Stimulated activated naive B cell treated with anti-CD40 and anti-IgM and Interleukin-4, amounts not matched to agents 10 μg/mL and 1 μg/mL and 100 μg/mL, for 72 hours (primary cell): Measurements from ENCODE around the gene ARMC9.
A peak's percentile ranks its signal among the peaks of the same experiment; 100 is the strongest.
"Not testable (repeated sequence)": the region's sequence is repeated elsewhere in the genome, so short reads cannot be mapped to it uniquely, and the experiment has no call there.

Source experiments
- ATAC-seq, 2 donors: fragments of 150-1000 bp; cut with Tn5 transposase; replicated peaks; 2 replicates each; pipeline ENCODE4 v1.10.0; 2021; ENCODE audit warnings: moderate library complexity in 1 of 2
- DNase-seq: peaks from one replicate; pipeline ENCODE4 v3.0.0; 2021
- H3K27ac Mint-ChIP-seq: one replicate; pipeline ENCODE4 v1.8.0; 2022; ENCODE audit warnings: mild to moderate bottlenecking, mixed read lengths
- H3K27me3 Mint-ChIP-seq, 2 donors: one replicate each; pipeline ENCODE4 v1.8.0; 2022; ENCODE audit warnings: mixed read lengths in 2 of 2
- H3K36me3 Mint-ChIP-seq, 2 donors: one replicate each; pipeline ENCODE4 v1.8.0; 2022; ENCODE audit warnings: mixed read lengths in 2 of 2, mild to moderate bottlenecking in 1 of 2
- H3K4me1 Mint-ChIP-seq, 2 donors: one replicate each; pipeline ENCODE4 v1.8.0; 2022; ENCODE audit warnings: mixed read lengths in 2 of 2, mild to moderate bottlenecking in 1 of 2
- H3K4me3 Mint-ChIP-seq, 2 donors: one replicate each; pipeline ENCODE4 v1.8.0; 2022; ENCODE audit warnings: mild to moderate bottlenecking in 2 of 2, mixed read lengths in 2 of 2, moderate library complexity in 1 of 2
- H3K9me3 Mint-ChIP-seq, 2 donors: one replicate each; pipeline ENCODE4 v1.8.0; 2022; ENCODE audit warnings: mixed read lengths in 2 of 2, mild to moderate bottlenecking in 1 of 2

The ARMC9 gene

DNA sequence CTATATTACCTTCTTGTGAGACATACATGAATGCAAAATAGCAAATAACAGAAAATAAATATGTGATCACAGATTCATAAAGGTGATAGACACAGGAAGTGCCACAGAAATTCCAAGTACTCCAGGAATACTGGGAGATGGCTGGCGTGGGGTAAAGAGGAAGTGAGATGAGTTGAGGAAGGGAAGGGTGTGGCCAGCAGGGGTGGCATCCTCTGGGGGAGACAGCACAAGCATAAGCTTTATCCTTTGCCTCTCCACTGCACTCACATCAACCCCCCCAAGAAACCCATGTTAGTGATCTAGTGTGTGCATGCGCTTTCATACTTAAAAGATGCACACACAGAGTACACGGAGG is 102.3 kb downstream of the ARMC9 start:
- Mint-ChIP-seq H3K27ac (peak overlapping the region; percentile 60), H3K4me3 (no peak overlapping the region), H3K9me3 (no peaks in the 10 kb centered on the region), H3K27me3 (no peaks in the 10 kb centered on the region), H3K36me3 (peaks cover 7 to 13% of the 10 kb centered on the region in 2 donors), H3K4me1 (peaks cover 31 to 34% of the 10 kb centered on the region in 2 donors)
- ATAC-seq = peak in 1 of 2 donors; percentile 8
- no peak for DNase-seq

DNA sequence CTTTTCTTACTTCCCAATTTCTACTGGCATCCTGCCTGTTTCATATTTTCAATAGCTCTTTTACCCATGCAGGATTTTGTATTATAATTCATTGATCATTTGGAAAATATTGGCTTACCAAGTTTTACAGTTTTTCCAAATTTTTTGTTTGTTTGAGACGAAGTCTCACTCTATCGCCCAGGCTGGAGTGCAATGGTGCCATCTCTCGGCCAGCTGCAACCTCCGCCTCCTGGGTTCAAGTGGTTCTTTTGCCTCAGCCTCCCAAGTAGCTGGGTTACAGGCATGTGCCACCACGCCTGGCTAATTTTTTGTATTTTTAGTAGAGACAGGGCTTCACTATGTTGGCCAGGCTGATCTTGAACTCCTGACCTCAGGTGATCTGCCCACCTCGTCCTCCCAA is 105.8 kb downstream of the ARMC9 start:
- Mint-ChIP-seq H3K36me3 (peaks cover 4 to 15% of the 10 kb centered on the region in 2 donors), H3K4me1 (peaks cover 27 to 31% of the 10 kb centered on the region in 2 donors)
- not testable (repeated sequence) for ATAC-seq, H3K27me3 Mint-ChIP-seq, H3K27ac Mint-ChIP-seq, H3K4me3 Mint-ChIP-seq, H3K9me3 Mint-ChIP-seq, DNase-seq

DNA sequence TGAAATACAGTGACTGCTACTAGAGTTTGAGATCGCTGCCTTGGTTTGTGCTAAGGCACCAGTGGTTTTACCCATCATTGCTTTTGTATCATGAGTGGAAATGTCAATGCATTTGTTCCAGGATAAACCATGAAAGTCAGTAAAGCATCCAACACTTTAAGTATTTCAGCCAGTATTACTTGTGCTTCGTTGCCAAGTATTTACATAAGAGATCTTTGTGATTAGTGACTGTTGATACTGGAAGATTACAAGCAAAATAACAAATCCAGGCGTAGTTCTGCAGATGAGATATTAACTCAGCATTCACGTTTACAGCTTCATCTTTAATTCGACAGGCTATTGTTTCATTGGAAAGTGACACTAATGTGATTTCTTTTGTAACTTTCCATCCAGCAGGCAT is 106.8 kb downstream of the ARMC9 start:
- peaks cover 19 to 24% of the 10 kb centered on the region in 2 donors for H3K4me1 Mint-ChIP-seq
- no peak overlapping the region for H3K27ac Mint-ChIP-seq
- H3K36me3 Mint-ChIP-seq = peaks cover 4 to 15% of the 10 kb centered on the region in 2 donors
- H3K9me3 Mint-ChIP-seq = no peaks in the 10 kb centered on the region
- DNase-seq (no peak), ATAC-seq (no peak)
- H3K4me3 Mint-ChIP-seq = no peak overlapping the region
- H3K27me3 Mint-ChIP-seq = no peaks in the 10 kb centered on the region

DNA sequence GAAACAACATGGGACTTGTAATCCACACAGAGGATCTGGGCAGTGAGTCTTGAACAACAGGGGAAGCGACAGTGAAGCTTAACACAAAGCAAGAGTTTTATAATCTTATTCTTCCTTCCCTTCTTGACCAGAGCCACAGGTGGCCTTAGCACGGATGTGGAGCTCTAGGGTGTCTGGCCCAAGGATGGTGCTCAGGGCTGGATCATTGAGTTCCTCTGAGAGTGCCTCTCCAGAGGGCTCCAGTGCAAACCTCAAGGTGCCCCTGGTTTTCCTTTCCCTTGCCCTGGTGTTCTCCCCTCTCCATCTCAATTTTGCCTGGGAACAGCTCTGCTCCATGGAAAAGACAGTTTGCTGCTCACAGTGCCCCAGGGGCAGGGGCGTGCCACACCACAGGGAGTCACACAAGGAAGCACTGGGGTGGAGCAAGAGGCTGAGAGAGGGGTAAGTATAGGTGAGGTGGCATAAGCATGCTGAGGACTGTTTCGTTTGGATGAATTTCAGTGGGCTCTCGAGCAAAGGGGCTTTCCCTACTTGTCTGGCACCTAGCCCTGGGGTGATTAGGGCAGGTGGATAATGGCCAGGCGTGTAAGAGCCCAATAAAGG is 108.5 kb downstream of the ARMC9 start:
- no peaks in the 10 kb centered on the region for H3K9me3 Mint-ChIP-seq
- H3K4me3 Mint-ChIP-seq = peak overlapping the region in 1 of 2 donors; percentile 42
- no peaks in the 10 kb centered on the region for H3K27me3 Mint-ChIP-seq
- H3K4me1 Mint-ChIP-seq = peaks cover 21 to 30% of the 10 kb centered on the region in 2 donors
- H3K36me3 Mint-ChIP-seq = peaks cover 4 to 15% of the 10 kb centered on the region in 2 donors
- ATAC-seq (no peak), DNase-seq (no peak)
- H3K27ac Mint-ChIP-seq = no peak overlapping the region

DNA sequence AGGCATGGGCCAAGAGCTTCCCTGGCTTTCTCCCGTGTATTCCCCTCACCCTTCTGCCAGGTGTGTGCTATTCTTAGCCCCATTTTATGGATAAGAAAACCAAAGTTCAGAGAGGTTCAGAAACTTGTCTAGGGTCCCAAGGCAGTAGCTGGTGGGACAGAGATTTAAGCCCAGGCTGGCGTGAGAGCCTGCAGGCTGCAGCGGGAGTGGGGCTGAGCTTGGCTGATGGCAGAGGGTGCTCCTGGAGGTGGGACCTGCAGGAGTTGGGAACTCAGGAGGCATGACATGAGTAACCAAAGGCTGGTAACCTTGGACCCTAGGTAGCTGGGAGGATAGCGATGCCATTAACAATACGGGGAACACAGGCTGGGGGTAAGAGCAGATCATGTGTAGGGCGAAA is 109.8 kb downstream of the ARMC9 start:
- Mint-ChIP-seq H3K36me3 (peaks cover 4 to 15% of the 10 kb centered on the region in 2 donors), H3K27ac (no peak overlapping the region), H3K27me3 (no peaks in the 10 kb centered on the region), H3K4me1 (peaks cover 29 to 41% of the 10 kb centered on the region in 2 donors), H3K4me3 (no peak overlapping the region), H3K9me3 (no peaks in the 10 kb centered on the region)
- DNase-seq (no peak), ATAC-seq (no peak)

DNA sequence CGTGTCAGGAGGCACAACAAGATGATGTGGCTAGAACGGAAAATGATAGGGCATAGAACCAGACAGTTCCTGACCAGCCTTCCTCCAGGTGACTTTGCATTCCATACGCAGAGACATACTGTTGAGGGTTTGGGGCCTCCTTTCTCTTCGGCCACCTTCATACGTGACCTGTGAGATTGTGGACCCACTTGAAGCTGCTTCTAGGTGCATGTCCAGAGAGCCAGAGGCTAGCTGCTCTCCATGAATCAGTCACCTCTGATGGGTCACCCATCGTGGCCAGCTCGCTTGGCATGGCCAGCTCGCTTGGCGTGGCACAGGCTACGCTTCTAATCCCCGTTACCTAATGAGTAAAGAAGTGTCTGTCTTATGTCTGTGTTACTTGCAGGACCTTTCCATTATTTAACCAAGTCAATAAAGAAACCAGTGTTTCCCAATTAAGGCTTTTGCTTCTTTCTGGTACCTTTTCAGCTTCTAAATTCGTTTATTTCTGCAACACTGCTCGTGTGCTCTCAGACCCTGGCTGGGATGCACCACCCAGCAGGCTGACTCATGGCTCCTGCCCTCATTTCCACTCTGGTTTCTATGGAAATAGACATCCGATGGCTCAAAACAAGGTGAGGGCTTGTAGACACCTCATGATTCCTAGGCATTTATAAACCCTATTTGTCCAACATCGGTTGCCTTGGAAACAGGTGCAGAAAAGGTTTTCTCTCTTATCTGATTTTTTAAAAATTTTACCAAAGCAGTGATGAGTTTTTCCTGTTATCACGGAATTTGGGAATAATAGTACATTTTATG is 110.4 kb downstream of the ARMC9 start:
- ATAC-seq = no peak
- no peak overlapping the region for H3K4me3 Mint-ChIP-seq
- no peak overlapping the region for H3K27ac Mint-ChIP-seq
- peaks cover 29 to 44% of the 10 kb centered on the region in 2 donors for H3K4me1 Mint-ChIP-seq
- peaks cover 4 to 15% of the 10 kb centered on the region in 2 donors for H3K36me3 Mint-ChIP-seq
- no peaks in the 10 kb centered on the region for H3K9me3 Mint-ChIP-seq
- no peak for DNase-seq
- no peaks in the 10 kb centered on the region for H3K27me3 Mint-ChIP-seq

DNA sequence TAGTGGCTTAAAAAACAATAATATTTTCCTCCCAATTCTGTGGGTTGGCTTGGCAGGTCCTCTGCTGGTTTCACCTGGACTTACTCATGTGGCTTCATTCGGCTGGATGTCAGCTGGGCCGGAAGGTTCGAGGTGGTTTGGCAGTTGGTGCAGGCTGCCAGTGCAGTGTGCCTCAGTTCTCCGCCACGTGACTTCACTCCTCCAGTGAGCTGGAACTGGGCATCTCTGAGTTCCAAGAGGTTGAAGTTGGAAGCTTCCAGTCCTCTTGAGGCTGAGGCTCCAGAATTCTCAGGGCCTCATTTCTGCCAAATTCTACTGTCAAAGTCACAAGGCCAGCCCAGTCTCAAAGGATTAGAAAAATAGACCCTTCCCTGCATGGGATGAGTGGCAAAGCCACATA is 113.6 kb downstream of the ARMC9 start:
- Mint-ChIP-seq H3K27me3 (no peaks in the 10 kb centered on the region), H3K36me3 (peaks cover 11 to 17% of the 10 kb centered on the region in 2 donors), H3K4me3 (no peak overlapping the region), H3K27ac (peak overlapping the region; percentile 38), H3K4me1 (peaks cover 23 to 57% of the 10 kb centered on the region in 2 donors), H3K9me3 (peaks cover 4 to 6% of the 10 kb centered on the region in 2 donors)
- ATAC-seq (no peak), DNase-seq (no peak)

DNA sequence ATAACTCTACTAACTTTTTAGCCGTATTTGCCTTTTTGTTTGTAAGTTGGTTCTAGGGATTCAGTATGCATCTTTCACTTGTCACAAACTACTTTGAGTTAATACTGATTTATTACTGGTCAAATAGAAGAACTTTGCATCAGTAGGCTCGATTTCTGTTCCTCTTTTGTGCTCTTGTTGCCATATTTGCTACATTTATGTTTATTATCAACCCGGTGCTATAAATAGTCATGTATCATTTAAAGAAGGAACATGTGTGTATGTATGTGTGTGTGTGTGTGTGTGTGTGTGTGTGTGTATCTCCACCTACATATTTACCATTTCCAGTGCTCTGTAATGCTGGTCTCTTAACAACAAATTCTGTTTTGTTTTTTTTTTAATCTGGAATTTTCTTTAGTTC is 117.5 kb downstream of the ARMC9 start:
- Mint-ChIP-seq H3K4me3 (peak overlapping the region; percentile 13 to 20), H3K36me3 (peaks cover 31 to 32% of the 10 kb centered on the region in 2 donors), H3K27ac (peak overlapping the region; percentile 81), H3K9me3 (peaks cover 17 to 18% of the 10 kb centered on the region in 2 donors), H3K4me1 (peaks cover 27 to 73% of the 10 kb centered on the region in 2 donors), H3K27me3 (no peaks in the 10 kb centered on the region)
- ATAC-seq = peak; percentile 69 to 77
- DNase-seq = no peak

DNA sequence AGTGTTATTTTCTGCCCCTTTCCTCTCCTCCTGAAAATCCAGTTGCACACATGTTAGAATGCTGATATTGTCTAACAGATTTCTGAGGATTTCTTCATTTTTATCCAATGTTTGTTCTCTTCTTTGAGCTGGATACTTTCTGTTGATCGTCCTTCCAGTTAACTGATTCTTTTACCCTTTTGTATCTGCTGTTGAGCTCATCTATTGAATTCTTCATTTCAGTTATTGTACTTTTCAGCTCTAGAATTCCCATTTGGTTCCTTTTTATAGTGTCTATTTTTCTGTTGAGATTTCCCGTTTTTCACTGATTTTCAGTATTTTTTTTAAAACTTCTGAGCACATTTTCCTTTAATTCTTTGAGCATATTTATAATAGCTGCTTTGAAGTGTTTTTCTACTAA is 119.1 kb downstream of the ARMC9 start:
- Mint-ChIP-seq H3K27ac (peak overlapping the region; percentile 39), H3K4me1 (peaks cover 31 to 75% of the 10 kb centered on the region in 2 donors), H3K9me3 (peaks cover 17 to 18% of the 10 kb centered on the region in 2 donors), H3K4me3 (no peak overlapping the region), H3K36me3 (peaks cover 31 to 40% of the 10 kb centered on the region in 2 donors), H3K27me3 (no peaks in the 10 kb centered on the region)
- ATAC-seq (no peak), DNase-seq (no peak)

DNA sequence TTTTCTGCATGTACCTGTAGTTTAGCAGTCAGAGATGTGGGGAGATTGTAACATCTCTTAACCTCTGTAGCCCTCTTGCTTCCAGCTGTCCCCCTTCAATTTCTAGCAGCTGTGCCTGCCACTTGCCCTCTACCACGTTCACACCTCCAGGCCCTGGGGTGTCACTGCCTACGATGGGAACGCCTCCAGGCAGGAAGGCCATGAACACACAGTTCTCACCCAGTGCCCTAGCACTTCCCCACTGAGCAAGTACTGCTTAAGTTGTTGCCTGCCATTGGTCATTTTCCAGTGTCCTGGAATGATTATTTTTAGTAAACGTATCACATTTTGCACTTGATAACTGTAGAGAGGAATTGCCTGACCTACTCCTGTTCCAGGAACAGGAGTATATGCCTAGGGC is 120.0 kb downstream of the ARMC9 start:
- ATAC-seq = no peak
- peak overlapping the region; percentile 69 for H3K27ac Mint-ChIP-seq

DNA sequence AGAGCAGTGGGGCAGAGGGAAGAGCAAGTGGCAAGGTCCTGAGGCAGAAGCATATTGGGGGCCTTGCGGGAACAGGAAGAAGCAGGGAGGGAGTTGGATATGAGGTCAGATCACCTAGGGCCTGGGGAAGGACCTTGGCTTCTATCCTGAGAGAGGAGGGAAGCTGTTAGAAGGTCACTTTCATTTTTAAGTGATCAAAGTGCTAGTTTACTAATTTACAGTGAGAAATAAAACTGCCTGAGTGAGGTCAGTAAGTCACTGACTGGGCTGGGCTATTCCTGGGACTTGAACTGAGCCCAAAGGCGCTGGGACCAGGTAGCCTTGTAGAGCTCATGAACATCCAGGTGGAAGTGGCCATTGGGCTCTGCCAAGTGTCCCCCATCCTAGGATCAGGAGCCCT is 120.5 kb downstream of the ARMC9 start:
- no peaks in the 10 kb centered on the region for H3K27me3 Mint-ChIP-seq

More for the DNA sequence above, 120.0 kb downstream of the ARMC9 start:
- Mint-ChIP-seq H3K36me3 (peaks cover 31 to 40% of the 10 kb centered on the region in 2 donors), H3K4me3 (no peak overlapping the region), H3K27me3 (no peaks in the 10 kb centered on the region), H3K9me3 (peaks cover 17 to 18% of the 10 kb centered on the region in 2 donors), H3K4me1 (peaks cover 32 to 76% of the 10 kb centered on the region in 2 donors)
- DNase-seq = no peak

DNA sequence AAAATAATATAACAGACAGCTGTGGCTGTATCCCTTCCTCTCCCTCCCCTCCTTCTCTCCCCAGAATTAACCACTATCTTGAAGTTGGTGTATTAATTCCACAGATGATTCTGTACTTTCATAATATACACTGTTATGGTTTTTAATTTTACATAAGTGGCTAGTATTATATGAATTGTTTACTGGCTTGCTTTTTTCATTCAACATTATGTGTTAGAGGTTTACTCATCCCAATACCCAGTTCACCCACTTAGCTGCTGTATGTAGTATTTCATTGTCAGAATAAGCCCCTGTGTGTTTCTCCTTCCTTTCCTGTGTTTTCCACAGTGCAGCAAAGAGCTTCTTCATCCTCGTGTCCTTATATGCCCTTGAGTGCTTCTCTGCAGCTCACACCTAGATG is 121.4 kb downstream of the ARMC9 start:
- Mint-ChIP-seq H3K4me3 (no peak overlapping the region), H3K36me3 (peaks cover 31 to 40% of the 10 kb centered on the region in 2 donors), H3K27ac (no peak overlapping the region), H3K9me3 (peaks cover 17 to 18% of the 10 kb centered on the region in 2 donors), H3K4me1 (peaks cover 33 to 71% of the 10 kb centered on the region in 2 donors), H3K27me3 (no peaks in the 10 kb centered on the region)
- ATAC-seq = no peak
- DNase-seq = no peak

More for the DNA sequence above, 120.5 kb downstream of the ARMC9 start:
- DNase-seq (no peak), ATAC-seq (no peak)
- Mint-ChIP-seq H3K27ac (no peak overlapping the region), H3K9me3 (peaks cover 17 to 18% of the 10 kb centered on the region in 2 donors), H3K4me1 (peaks cover 33 to 77% of the 10 kb centered on the region in 2 donors), H3K4me3 (no peak overlapping the region), H3K36me3 (peaks cover 31 to 40% of the 10 kb centered on the region in 2 donors)

DNA sequence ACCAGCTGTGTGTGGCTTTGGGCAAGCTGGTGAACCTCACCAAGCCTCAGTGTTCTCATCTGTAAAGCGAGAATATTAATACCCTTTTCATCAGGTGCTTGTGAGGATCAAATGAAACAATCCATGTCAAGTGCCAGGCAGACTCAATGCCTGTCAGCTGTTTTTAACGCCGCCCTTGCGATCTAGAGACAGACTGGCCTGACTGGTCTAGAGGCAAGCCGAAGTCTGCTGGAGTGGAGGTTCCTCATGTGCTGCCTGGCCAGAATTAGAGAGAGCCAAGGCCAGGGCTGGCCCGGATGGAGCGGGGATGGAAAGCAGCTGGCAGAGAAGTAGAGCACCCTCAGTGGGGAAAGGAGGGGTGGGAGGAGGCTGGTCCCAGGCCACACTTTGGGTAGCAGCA is 122.6 kb downstream of the ARMC9 start:
- peaks cover 31 to 65% of the 10 kb centered on the region in 2 donors for H3K4me1 Mint-ChIP-seq
- peaks cover 29 to 35% of the 10 kb centered on the region in 2 donors for H3K36me3 Mint-ChIP-seq
- H3K27ac Mint-ChIP-seq = no peak overlapping the region
- no peak for ATAC-seq
- H3K9me3 Mint-ChIP-seq = peaks cover 15 to 17% of the 10 kb centered on the region in 2 donors
- no peak for DNase-seq
- H3K27me3 Mint-ChIP-seq = no peaks in the 10 kb centered on the region
- H3K4me3 Mint-ChIP-seq = peak overlapping the region in 1 of 2 donors; percentile 33

DNA sequence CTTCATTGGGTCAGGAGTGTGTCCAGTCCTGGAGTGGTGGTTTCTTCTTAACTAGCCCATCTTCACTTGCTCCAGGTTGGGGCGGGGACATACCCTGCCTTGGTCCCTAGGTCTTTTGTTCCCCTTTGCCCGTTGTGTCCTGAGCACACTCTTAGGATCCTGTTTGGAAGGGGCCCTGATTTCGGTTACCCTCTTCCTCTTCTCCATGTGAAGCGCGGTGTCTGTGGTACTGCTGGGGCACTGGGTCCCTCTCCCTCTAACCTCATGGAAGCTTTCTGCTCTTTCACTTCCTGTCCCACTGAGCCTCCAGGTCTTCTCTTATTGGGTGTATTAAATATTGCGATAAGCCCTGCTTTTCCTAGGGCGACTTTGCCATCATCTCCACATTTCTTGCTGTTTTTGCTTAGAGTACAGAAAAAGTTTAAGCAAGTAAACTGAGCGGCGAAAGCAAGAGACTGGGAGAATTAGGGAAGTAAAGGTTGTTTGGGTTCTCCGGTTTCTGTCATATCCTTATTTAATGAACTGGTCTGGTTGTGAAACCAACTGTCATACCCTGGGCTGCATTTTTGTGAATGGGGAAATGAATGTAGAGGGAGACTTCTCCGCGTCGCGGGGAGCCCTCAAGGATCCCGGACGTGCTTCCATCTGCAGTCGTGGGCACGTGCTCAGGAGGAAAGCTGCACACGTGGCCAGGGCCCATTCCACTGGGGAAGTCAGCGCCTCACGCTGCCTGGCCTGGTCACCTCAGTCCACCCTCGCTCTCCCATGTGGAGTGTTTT is 123.3 kb downstream of the ARMC9 start:
- peak; percentile 34 for DNase-seq
- H3K9me3 Mint-ChIP-seq = peaks cover 14 to 16% of the 10 kb centered on the region in 2 donors
- peaks cover 28 to 58% of the 10 kb centered on the region in 2 donors for H3K4me1 Mint-ChIP-seq
- no peaks in the 10 kb centered on the region for H3K27me3 Mint-ChIP-seq
- peak; percentile 94 to 96 for ATAC-seq
- H3K36me3 Mint-ChIP-seq = peaks cover 25 to 31% of the 10 kb centered on the region in 2 donors
- peak overlapping the region; percentile 81 for H3K27ac Mint-ChIP-seq
- peak overlapping the region; percentile 63 to 72 for H3K4me3 Mint-ChIP-seq
